GM18511 (cell line): ENCODE measurements around the gene NFATC1.

ENCODE experiments used
- ATAC-seq: cut with Tn5 transposase; IDR thresholded peaks from one replicate; pipeline ENCODE4 v1.9.1; 2021; ENCODE audit warnings: mild to moderate bottlenecking, moderate library complexity; ENCODE audit not compliant: unreplicated experiment

The NFATC1 gene

DNA sequence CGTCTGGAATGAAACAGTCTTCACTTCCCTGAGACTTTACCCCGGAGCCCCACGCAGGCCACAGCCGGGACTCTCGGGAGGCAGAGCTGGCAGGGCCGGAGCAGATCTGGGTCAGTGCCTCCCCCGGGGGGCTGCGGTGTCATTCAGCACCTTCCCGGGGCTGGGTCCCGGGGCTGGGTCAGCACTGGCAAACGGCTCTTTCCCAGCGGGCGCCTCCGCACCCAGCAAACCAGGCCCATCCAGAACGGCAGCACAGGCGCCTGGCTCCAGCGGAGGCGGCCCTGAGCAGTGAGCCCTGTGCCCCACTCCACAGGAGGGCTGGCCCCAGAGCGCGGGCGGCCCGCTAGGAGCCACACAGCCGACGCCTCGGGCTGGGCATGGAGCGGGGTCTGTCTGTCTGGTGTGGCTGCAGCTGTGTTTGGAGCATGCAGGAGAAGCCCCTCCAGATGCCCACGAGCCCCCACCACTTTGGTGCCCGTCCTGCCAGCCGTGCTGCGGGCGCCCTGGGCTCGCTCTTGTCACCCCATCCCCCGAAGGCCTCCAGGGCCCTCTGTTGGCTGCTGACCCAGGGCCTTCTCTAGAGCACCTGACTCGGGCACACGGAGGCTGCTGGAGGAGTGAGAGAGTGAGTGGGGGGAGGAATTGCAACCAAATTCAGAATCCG is 151.8 kb downstream of the NFATC1 start:
- no peak for ATAC-seq

DNA sequence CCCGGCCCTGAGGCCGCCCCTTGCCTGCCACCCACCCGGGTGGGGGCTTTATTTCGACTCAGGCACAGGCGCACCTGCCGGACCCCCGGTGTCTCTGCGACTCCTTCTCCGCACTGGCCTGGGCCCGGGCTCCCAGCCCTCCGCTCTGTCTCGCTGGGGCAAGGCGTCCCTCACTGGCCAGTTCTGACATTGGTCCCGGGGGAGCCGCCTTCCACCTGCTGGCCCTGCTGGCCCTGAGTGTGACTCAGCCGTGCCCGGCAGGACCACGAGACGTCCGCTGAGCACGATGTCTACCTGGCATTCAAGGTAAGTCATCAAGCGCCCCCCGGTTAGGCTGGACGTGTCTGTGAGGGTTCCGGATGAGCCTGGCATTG is 152.3 kb downstream of the NFATC1 start:
- no peak for ATAC-seq

DNA sequence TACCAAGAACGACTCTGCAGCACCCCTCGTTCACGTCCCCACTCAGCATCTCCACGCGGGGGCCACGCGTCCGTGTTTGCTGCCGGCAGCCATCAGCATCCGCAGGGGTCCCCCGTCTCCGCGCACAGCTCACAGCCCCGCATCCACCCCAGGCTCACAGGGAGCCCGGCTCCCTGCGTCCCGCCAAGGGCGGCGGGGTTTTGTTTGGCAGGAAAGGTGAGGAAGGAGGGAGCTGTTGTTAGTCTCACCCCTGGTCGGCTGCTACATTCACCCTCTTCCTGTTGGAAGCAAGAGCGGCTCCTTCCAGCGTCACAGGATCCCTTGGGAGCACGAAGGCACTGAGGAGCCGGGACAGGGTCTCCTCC is 152.9 kb downstream of the NFATC1 start:
- ATAC-seq, result no peak

DNA sequence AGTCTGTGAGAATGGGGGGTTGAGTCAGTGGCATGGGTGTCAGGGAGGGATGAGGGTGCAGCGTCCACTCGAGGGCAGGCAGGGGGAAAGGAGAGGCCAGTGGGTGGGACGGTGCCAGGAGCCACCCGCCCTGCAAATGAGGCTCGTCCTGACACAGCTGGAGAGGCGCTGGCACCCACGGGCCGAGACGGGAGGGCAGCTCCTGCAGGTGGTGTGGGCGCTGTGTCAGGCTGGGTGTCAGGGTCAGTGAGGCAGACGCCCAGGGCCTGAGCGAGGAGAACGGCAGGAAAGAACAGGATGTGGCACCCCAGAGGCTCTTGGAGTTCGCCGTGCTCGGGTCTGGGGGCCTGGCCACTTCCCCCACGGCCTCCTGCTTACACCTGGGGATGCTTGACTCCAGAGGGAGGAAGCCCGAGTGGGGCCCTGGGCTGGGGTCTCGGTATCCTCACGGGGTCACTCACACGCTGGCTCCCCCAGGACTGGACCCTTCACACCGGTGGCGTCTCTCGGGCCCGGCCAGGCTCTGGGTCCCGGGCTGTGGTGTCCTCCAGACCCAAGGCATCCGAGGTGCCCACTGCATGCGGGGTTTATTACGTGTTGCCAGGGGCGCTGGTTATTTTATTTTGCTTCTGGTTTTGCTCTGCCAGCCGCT is 153.4 kb downstream of the NFATC1 start:
- no peak for ATAC-seq

DNA sequence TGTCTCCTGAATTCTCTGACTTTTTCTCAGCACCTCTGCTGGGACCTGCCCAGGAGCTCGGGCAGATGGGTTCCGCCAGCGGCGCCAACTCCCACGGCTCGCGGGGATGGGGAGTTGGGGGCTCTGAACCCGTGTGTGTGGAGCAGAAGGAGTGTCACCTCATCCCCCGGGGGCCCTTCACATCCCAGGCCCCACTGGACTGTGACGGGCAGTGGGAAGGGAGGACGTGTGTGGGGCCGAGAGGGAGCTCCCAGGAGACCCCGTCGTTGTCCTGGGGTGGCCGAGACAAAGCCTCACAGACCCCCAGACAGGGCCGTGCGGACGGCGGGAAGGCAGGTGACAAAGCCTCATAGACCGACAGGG is 153.9 kb downstream of the NFATC1 start:
- ATAC-seq, result no peak

DNA sequence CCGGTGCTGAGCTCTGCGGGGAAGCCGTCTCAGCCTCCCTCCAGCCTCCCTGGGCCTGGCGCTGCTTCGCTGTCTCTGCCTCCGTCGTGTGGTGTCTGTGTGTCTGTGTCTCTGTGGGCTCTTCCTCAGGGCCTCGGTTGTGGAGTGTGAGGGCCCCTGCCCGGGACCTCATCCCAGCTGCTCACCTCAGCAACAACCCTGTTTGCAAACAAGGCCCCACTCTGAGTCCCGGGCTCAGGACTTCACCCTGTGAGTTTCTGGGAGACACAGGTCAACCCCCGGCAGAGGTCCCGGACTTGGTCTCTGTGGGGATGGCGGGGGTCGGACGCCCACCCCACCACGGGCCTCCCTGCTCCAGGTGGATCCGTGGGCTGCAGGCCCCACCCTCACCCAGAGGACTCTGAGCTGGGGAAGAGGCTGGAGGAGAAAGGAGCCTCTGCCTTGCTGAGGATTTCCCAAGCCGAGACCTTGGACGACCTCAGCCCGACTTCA is 156.5 kb downstream of the NFATC1 start:
- ATAC-seq, result no peak

DNA sequence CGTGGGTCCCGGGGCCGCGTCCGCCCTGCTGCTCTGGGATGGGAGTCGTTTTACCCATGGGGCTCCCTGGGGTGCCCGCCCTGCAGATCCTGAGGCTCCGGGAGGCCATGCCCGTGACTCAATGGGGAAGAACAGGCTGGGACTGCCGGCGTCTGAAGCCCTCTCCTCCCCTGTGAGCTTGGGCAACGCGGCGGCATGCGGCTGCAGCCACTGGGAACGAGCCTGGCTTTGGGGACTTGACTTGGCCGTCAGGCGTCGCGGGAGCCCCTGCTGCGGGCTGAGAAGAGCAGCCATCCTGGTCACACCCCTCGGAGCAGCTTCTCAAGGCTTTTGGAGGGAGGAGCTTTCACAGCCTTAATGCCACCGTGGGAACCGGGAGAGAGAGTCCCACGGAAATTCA is 157.0 kb downstream of the NFATC1 start:
- no peak for ATAC-seq

DNA sequence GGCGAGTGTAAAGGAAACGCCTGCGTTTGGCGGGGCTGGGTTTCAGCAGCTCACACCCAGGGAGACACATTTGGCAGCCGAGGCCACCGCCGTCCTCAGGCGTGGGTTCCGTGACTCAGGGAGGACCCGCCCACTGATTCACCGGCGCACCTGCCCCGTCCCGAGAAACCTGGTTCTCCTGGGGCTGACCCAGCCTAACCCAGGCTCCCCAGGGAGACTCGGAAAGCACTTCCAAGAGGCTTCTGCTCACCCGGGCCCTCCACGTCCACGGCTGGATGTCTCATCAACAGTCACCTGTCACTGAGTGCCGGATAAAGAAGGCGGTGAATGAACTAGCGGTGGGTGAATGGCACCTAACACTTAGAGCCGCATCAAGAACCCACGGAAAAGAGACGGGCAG is 157.4 kb downstream of the NFATC1 start:
- no peak for ATAC-seq

DNA sequence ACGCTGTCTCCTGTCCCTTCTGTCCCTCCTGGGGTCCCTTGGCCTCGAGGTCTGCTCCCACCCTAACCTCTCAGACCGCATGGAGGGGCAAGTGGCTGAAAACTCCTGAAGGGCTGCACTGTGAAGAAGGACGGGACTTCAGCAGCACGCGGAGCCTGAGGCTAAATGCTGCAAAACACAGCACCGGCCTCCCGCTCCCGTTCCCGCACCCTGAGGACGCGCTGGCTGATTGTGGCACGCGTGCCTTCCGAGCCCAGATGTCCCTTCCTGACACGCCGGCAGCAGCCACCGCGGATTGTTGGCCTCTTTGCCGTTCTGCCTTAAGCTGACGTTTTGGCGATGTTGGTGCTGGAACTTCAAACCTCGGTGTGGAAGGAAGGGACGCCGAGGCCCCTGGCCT is 158.0 kb downstream of the NFATC1 start:
- no peak for ATAC-seq

DNA sequence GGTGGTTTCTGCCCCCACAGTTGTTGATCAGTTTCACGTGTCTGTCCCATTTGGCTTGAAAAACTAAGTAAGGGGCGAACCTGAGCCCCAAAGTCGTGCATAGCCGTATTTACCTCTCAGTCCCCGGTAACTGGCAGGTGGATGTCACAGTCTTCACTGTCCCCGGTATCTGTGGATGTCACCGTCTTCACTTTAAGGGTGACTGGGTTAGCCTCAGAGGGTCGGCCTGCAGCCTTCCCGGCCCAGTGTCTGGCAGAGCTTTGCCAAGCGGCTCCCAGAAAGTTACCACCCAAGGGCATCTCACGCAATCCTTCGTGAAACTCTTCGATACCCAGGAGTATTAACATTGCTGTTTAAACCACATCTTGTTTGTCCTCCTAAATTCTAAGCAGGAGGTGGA is 158.6 kb downstream of the NFATC1 start:
- no peak for ATAC-seq

DNA sequence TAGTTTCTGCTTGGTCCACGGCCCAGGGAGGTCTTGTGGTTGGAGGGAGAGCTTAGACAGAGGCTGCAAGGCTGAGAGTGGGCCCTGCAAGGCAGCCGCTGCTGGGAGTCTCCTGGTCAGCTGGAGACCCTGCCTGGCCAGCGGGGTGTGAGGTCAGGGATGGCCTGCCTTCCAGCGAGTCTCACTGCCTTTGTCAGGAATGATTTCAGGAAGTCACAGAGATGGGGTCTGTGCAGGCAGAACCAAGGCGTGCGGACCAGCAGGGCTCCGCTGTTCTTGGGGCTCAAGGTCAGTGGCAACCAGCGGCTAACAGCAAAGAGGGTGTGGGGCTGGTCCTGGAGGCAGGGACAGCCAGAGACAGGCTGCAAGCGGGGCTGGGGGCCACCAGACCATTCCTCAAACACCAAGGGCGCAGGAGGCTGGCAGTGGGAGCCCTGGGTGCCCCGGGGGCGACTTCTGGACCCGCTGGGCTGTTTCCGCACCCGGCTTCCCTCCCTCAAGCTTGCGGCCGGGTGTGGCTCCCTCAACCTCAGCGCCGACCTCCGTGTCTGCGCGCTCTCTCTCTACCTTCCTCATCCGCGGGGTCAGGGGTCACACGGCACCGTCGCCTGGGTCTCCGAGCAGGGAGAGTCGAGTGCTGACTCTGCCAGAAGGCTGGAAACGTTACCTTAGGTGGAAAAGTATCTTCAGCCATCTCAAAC is 159.4 kb downstream of the NFATC1 start:
- no peak for ATAC-seq

DNA sequence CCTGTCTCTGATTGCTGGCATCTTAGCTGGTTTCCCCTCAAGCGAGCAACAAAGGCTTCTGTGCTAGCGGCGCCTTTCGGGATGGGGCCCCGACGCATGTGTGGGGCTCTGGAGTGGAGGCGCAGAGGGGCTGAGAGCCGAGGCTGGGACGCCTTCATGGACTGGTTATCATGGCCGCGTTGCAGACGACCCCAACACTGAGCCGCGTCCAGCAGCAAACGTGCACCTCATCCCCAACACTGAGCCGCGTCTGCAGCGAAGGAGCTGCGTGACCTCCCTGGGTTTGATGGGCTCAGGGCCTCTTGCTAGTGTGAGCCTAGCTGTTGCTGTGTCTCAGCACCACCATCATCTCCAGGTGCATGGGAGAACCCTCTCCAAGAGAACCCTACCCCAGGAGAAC is 160.2 kb downstream of the NFATC1 start:
- ATAC-seq, result no peak

DNA sequence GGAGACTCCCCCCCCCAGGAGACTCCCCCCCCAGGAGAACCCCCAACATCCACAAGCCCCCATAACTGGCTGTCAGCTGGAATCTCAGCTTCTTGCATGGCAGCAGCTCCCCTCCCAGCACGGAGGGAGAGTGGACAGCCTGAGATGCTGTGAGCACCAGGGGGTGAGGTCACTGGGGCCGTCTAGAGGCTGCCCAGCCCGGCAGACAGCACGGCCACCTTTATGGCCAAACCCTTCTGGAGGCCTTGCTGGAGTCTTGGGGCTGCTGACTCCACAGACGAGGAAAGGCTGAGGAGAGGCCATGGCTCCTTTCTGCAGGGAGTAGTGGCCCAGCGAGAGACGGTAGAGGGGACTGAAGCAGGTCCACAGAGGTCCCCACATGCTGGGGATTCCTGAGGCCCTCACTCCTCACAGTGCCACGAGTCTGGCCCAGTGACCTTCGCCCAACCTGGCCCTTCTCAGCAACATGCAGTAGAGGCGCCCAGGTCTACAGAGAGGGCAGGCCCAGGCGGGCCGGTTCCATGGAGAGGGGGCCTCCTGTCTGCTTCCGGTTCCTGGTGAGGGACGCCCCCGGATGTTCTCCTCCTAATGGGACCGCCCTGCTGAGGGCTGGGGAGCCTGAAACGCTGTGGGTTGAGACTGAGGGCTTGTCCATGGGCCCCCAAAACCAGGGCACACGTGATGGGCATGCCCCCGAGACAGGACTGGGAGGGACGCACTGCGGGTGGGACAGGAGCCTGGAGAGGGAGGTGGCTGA is 161.3 kb downstream of the NFATC1 start:
- no peak for ATAC-seq

DNA sequence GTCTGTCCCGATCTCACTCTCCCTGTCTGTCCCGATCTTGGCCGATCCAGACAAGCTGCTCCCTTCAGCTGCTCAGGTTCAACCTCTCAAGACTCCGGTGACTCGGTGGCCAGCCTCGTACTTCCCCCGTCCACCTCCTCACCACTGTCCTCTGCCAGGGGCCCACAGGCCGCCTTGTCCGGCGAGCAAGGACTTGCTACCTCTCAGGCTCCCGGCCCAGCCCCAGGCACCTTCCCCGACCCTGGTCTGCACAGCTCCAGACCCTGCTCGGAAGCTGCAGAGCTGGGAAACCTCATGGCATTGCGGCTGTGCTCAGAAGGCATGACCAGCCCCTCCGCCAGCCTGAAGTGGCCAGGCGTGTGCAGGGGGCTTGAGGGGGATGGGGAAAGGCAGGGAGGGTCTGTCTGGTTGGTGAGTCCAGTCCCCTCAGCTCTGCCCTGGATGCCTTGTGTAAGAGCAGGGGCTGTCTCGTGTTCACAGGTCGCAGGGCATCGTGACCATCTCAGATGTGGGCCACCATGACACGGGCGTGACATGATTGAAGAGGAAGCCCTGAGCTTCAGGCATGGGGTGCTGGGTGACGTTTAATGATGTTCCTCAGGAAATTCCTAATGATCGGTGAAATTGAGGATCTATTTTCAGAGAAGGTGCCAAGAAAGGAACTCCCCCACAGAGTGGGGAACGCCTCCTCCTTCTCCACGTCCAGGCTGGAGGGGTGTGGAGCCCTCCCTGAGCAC is 162.6 kb downstream of the NFATC1 start:
- ATAC-seq, result no peak

DNA sequence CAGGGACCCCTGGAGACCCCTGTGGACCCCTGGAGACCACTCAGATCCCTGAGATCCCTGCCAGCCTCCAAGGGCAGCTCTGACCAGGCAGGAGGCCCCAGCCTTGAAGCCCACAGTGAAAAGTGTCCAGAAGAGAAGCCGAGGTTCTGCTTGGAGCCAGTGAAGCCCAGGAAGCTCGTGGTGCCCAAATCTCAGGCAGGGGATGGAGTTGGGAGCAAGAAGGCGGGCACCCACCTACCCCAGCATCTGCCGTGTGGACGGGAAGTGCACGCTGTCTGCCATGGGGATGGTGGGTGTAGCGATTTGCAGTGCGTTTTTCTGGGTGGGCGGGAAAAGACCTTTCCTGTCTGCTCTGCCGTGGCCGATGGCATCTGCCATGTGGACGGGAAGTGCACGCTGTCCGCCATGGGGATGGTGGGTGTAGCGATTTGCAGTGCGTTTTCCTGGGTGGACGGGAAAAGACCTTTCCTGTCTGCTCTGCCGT is 163.2 kb downstream of the NFATC1 start:
- no peak for ATAC-seq

DNA sequence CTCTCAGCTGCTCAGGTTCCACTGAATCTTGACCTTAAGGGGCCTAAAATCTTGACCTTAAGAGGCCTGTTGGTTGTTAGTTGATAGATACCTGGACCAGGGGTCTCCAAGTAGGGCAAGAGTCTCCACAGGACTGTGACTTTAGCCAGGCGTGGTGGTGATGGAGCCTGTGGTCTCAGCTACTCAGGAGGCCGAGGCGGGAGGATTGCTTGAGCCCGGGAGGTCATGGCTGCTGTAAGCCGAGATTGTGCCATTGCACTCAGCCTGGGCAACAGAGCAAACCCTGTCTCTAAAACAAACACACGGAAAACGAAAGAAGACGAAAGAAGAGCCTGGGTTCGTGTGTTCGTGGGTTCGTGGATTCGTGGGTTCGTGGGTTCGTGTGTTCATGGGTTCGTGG is 163.7 kb downstream of the NFATC1 start:
- no peak for ATAC-seq

DNA sequence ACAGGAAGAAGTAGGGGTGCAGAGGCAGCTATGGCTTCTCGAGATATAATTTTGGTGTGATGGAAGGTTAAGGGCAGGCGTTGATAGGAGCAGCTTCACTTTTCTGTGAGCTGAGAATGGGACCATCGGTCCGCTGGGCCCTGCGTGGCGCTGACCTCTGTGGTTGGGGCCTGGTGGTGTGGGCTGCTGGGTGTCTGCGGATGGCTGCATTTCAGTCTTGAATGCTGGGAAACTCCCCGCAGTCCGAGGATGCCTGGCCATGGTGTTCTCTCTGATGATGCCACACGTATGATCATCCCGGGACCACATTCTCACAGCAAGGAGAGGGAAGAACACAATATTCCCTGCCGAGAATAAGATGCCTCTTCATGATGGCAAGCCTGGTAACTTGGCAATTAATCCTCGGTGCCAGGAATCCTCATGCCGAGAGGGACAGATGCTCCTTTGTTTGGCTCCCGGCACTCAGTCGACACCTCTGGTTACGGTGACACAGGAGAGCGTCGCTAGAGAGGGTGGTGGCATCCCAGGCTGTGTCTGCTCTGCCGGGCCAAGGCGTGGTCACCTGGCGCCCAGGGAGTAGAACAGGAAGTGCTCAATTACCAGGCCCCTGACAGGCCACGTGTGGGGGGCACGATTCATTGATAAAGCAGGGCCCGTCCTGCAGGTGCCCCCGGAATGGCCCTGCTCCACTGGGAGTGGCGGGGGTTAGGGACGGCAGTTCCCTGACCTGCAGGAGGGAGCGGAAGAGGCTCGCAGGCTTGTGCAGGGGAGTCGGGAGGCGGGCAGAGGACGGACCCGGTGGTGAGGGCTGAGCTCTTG is 164.5 kb downstream of the NFATC1 start:
- ATAC-seq, result no peak

DNA sequence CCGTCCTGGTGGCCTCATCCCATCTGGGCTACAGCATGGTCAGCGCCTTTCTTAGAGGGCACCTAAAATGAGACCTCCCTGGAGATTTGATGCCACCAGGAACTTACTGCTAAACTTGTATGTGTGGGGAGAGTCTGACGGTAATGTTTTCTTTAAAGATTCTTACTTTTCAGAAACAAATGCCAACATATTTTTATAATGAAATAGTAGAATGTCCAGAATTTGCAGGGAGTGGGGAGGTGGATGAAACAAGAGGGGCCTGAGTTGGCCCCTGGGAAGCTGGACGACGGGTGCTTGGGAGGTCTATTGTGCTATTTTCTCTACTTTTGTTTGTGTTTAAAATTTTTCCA is 165.1 kb downstream of the NFATC1 start:
- ATAC-seq, result no peak

DNA sequence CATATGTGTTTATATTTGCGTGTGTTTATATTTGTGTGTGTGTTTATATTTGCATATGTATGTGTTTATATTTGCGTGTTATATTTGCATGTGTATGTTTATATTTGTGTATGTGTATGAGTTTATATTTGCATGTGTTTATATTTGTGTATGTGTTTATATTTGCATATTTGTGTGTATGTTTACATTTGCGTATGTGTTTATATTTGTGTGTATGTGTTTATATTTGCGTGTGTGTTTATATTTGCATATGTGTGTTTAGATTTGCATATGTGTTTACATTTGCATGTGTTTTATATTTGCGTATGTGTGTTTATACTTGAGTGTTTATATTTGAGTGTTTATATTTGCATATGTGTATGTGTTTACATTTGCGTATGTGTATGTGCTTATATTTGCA is 168.2 kb downstream of the NFATC1 start:
- no peak for ATAC-seq

DNA sequence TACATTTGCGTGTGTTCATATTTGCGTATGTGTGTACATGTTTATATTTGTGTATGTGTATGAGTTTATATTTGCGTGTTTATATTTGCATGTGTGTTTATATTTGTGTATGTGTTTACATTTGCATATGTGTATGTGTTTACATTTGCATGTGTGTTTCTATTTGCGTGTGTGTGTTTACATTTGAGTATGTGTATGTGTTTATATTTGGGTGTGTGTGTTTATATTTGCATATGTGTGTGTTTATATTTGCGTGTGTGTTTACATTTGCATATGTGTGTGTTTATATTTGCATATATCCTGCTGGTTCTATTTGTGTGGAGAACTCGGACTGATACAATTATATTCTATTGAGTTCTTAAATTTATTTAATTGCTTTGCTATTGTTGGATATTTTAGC is 168.7 kb downstream of the NFATC1 start:
- no peak for ATAC-seq
